Endothelial cell of umbilical vein (primary cell): ENCODE measurements around the gene LRRC8B. TPM values are rescaled to one million over a fixed set of nuclear protein-coding genes. Genes with fewer than 3 reads are reported as not detected.

ENCODE experiments used
- BruUV-seq: library from RNA; stranded (reverse); fragments of 400-500 nt; replicated peaks from 2 replicates; lab custom pipeline; 2021; lab: Mats Ljungman, UMichigan
- CTCF ChIA-PET: fragments of 300-600, 350-600 bp; sonication (Branson Sonifier 250); formaldehyde crosslinking; loops from one replicate; lab custom pipeline; 2021; ENCODE audit warnings: antibody characterized with exemption, inconsistent platforms; lab: Charles Lee
- POLR2A ChIA-PET: fragments of 300-600, 350-600 bp; sonication (Branson Sonifier 250); formaldehyde crosslinking; loops from one replicate; lab custom pipeline; 2021; ENCODE audit warnings: antibody characterized with exemption, inconsistent platforms; lab: Charles Lee
- DNase-seq: peaks from one replicate; pipeline ENCODE4 v3.0.0-alpha.2; 2011; ENCODE audit warnings: low read depth, low spot score
- FAIRE-seq: peaks from 2 replicates; lab custom pipeline; 2011; peaks lifted over from hg19 to GRCh38; lab: Jason Lieb, UNC
- H2AFZ ChIP-seq: 2 replicates; pipeline ENCODE4 v1.6.0; 2012; ENCODE audit warnings: low read depth, low read length, control low read depth, inconsistent platforms
- H3K27ac ChIP-seq: 2 replicates; pipeline ENCODE4 v1.5.1; 2011; ENCODE audit warnings: low read depth, mild to moderate bottlenecking, control low read depth, low read length, moderate library complexity; ENCODE audit not compliant: insufficient read depth
- H3K27me3 ChIP-seq, 2 experiments: 2 replicates each; pipeline versions ENCODE4 v1.6.0 to v1.6.1; 2011; ENCODE audit warnings: low read length in 2 of 2, mixed read lengths in 1 of 2; ENCODE audit not compliant: control insufficient read depth in 2 of 2, insufficient read depth in 2 of 2
- H3K36me3 ChIP-seq, 2 experiments: 2 replicates in 1 of 2; 3 replicates in 1 of 2; pipeline ENCODE4 v1.5.1; 2011; ENCODE audit warnings: low read length in 2 of 2, mild to moderate bottlenecking in 1 of 2, moderate library complexity in 1 of 2; ENCODE audit not compliant: control insufficient read depth in 2 of 2, insufficient read depth in 2 of 2; ENCODE audit errors: extremely low read depth in 1 of 2
- H3K4me1 ChIP-seq: 3 replicates; pipeline ENCODE4 v1.5.1; 2011; ENCODE audit warnings: mild to moderate bottlenecking, low read length; ENCODE audit not compliant: control insufficient read depth, insufficient read depth; ENCODE audit errors: extremely low read depth
- H3K4me2 ChIP-seq: 2 replicates; pipeline ENCODE4 v1.6.1; 2011; ENCODE audit warnings: low read length, control low read depth, mixed read lengths; ENCODE audit not compliant: insufficient read depth
- H3K4me3 ChIP-seq, 3 experiments: fragments of 200-600 bp in 1 of 3; sonication (generic), shearing (Covaris generic) in 1 of 3; replicated peaks in 1 of 3; 2 replicates each; pipeline ENCODE4 v1.5.1; 2011 to 2016; ENCODE audit warnings: control low read depth in 3 of 3, low read length in 3 of 3, mild to moderate bottlenecking in 2 of 3, inconsistent platforms in 1 of 3, low read depth in 1 of 3, moderate library complexity in 1 of 3; ENCODE audit not compliant: insufficient read depth in 1 of 3
- H3K79me2 ChIP-seq: 2 replicates; pipeline ENCODE4 v1.6.0; 2012; ENCODE audit warnings: low read length, inconsistent platforms; ENCODE audit not compliant: control insufficient read depth, insufficient read depth
- H3K9ac ChIP-seq: replicated peaks from 2 replicates; pipeline ENCODE3; 2011; ENCODE audit warnings: low read length, control low read depth; ENCODE audit not compliant: insufficient read depth; ENCODE audit errors: extremely low read depth
- H3K9me1 ChIP-seq: replicated peaks from 3 replicates; pipeline ENCODE4 v1.6.0; 2011; ENCODE audit warnings: mild to moderate bottlenecking, low read length; ENCODE audit not compliant: control insufficient read depth, insufficient read depth; ENCODE audit errors: extremely low read depth
- H3K9me3 ChIP-seq: replicated peaks from 2 replicates; pipeline ENCODE4 v1.5.1; 2012; ENCODE audit warnings: low read length, inconsistent platforms; ENCODE audit not compliant: control insufficient read depth, insufficient read depth
- H4K20me1 ChIP-seq: replicated peaks from 2 replicates; pipeline ENCODE3; 2011; ENCODE audit warnings: mild to moderate bottlenecking, low read length; ENCODE audit not compliant: control insufficient read depth, insufficient read depth; ENCODE audit errors: extremely low read depth
- CTCF ChIP-seq, 2 donors: IDR thresholded peaks; 1 replicate in 1 of 2; 2 replicates in 1 of 2; pipeline ENCODE4 v1.5.1; 2011; ENCODE audit warnings: low read length in 2 of 2, mild to moderate bottlenecking in 2 of 2, moderate library complexity in 2 of 2, control low read depth in 1 of 2, inconsistent platforms in 1 of 2, low read depth in 1 of 2; ENCODE audit not compliant: insufficient read depth in 1 of 2; ENCODE audit errors: extremely low read depth in 1 of 2
- EZH2 ChIP-seq: IDR thresholded peaks from 2 replicates; pipeline ENCODE4 v1.6.1; 2012; ENCODE audit warnings: borderline replicate concordance, low read depth, mild to moderate bottlenecking, moderate library complexity, low read length, inconsistent platforms; ENCODE audit not compliant: severe bottlenecking
- FOS ChIP-seq: IDR thresholded peaks from 2 replicates; pipeline ENCODE4 v1.6.1; 2011; ENCODE audit warnings: mild to moderate bottlenecking, low read length, moderate library complexity, borderline replicate concordance; ENCODE audit not compliant: insufficient read depth
- GATA2 ChIP-seq: IDR thresholded peaks from 2 replicates; pipeline ENCODE4 v1.7.0; 2011; ENCODE audit warnings: low read depth, mild to moderate bottlenecking, moderate library complexity, mixed read lengths, low read length; ENCODE audit not compliant: insufficient read length, insufficient read depth
- JUN ChIP-seq: IDR thresholded peaks from 2 replicates; pipeline ENCODE4 v1.6.1; 2011; ENCODE audit warnings: borderline replicate concordance, low read depth; ENCODE audit not compliant: insufficient read length, insufficient read depth
- MAX ChIP-seq: IDR thresholded peaks from 2 replicates; pipeline ENCODE4 v1.6.1; 2011; ENCODE audit not compliant: insufficient read depth, insufficient read length
- MYC ChIP-seq: IDR thresholded peaks from one replicate; pipeline ENCODE4 v1.6.1; 2011; ENCODE audit warnings: mild to moderate bottlenecking, low read depth, low read length
- POLR2A ChIP-seq: IDR thresholded peaks from 2 replicates; pipeline ENCODE4 v1.6.1; 2012; ENCODE audit warnings: low read depth, mild to moderate bottlenecking, control low read depth, low read length
- POLR2AphosphoS5 ChIP-seq: IDR thresholded peaks from 2 replicates; pipeline ENCODE4 v1.6.1; 2012; ENCODE audit warnings: low read depth, mild to moderate bottlenecking, control low read depth, low read length, moderate library complexity; ENCODE audit not compliant: insufficient read depth
- dilution Hi-C: fragments of 300-500 bp; cut with MboI; formaldehyde crosslinking; loops from one replicate; pipeline ENCODE4 v1.15.0; 2019; ENCODE audit warnings: low sequenced_read_pairs; ENCODE audit not compliant: extremely low pct_ligation_motif_present
- intact Hi-C: fragments of 100-400 bp; cut with micrococcal nuclease; formaldehyde crosslinking; loops from one replicate; pipeline ENCODE4 v1.10.0; 2022
- polyA plus RNA-seq, 4 experiments: library from polyadenylated mRNA; depleted of rRNA in 3 of 4; stranded (reverse) in 3 of 4; unstranded in 1 of 4; fragments of >200 nt; gene quantifications; 2 replicates each; pipeline versions ENCODE4 v1.2.1 to v1.2.3, GENCODE V29; 2011 to 2012; ENCODE audit warnings: missing spikeins in 1 of 4
- total RNA-seq: library from RNA; stranded (reverse); gene quantifications from 2 replicates; pipeline ENCODE4 v1.2.3, GENCODE V29; 2021

Gene LRRC8B
- total and polyA plus RNA-seq, 2 donors (not counting 3 experiments of a cell fraction or from before 2014, with no cell fraction given), result 15.2 to 15.8 TPM

- no TSS peak for BruUV-seq
Observed at GRCh38 chr1:89584781-89585180, 60.2 kb downstream of the LRRC8B start.

More at GRCh38 chr1:89584781-89585180, 60.2 kb downstream of the LRRC8B start:
- dilution Hi-C loops, result no loop called here
- H3K4me3 ChIP-seq, result no peak overlapping the region
- no peaks in the 10 kb centered on the region for H3K9me1 ChIP-seq
- TF ChIP-seq MAX (no peak), POLR2AphosphoS5 (no peak), POLR2A (no peak), MYC (no peak), CTCF (IDR thresholded peaks at IDR 0.05; ENCODE audit: extremely low read depth in 1 of 2, insufficient read depth in 1 of 2, low read depth in 1 of 2, low read length in 2 of 2) (no peak), FOS (no peak), EZH2 (no peak), GATA2 (no peak), JUN (no peak)
- peaks cover 0 to 9% of the 10 kb centered on the region in 2 experiments for H3K36me3 ChIP-seq
- no peaks in the 10 kb centered on the region for H3K79me2 ChIP-seq
- H3K4me2 ChIP-seq, result no peak overlapping the region
- H3K9ac ChIP-seq, result no peak overlapping the region
- no peaks in the 10 kb centered on the region for H3K9me3 ChIP-seq
- H3K4me1 ChIP-seq, result peaks cover 4% of the 10 kb centered on the region
- H2AFZ ChIP-seq, result no peak overlapping the region
- no peak for FAIRE-seq
- no peak overlapping the region for H3K27ac ChIP-seq
- ChIA-PET CTCF (interaction anchor here (1.2 kb wide), 2 partner anchors 101 to 178 kb away, joined by 3 read pairs; no protein-coding TSS in a partner anchor), POLR2A (no interaction called here)
- H4K20me1 ChIP-seq, result no peaks in the 10 kb centered on the region
- intact Hi-C loops, result no loop called here
- DNase-seq, result no peak
- no peaks in the 10 kb centered on the region for H3K27me3 ChIP-seq
